Stimulated activated CD4-positive, alpha-beta T cell treated with anti-CD3 and anti-CD28 coated beads, TNF-alpha, amount 100 ng/mL, for 4 hours (primary cell): ENCODE data around the gene LSM14B.
"Not testable (repeated sequence)": the region's sequence is repeated elsewhere in the genome, so short reads cannot be mapped to it uniquely, and the experiment has no call there.

Source experiments
- DNase-seq, 3 experiments: peaks; one replicate each; pipeline ENCODE4 v3.0.0-alpha.2; 2020; ENCODE audit warnings: low read depth in 3 of 3

LSM14B gene

GRCh38 chr20:62112368-62112767 is 9.9 kb upstream of the LSM14B start:
- DNase-seq: no peak

- no peak for DNase-seq
Measured at GRCh38 chr20:62114894-62115293, 7.4 kb upstream of the LSM14B start.

- not testable (repeated sequence) for DNase-seq
Measured at GRCh38 chr20:62115800-62116407, 6.4 kb upstream of the LSM14B start.

GRCh38 chr20:62116558-62117361 is 5.5 kb upstream of the LSM14B start:
- DNase-seq: no peak

GRCh38 chr20:62117362-62117646 is 5.0 kb upstream of the LSM14B start:
- no peak for DNase-seq

- peak in 2 of 3 experiments; percentile 26 to 37 for DNase-seq
Measured at GRCh38 chr20:62117658-62118057, 4.6 kb upstream of the LSM14B start.

GRCh38 chr20:62118113-62119043 is 3.9 kb upstream of the LSM14B start:
- DNase-seq: no peak

GRCh38 chr20:62119115-62119514 is 3.2 kb upstream of the LSM14B start:
- DNase-seq: no peak

GRCh38 chr20:62119591-62120364 is 2.5 kb upstream of the LSM14B start:
- no peak for DNase-seq

- DNase-seq: no peak
Measured at GRCh38 chr20:62120365-62120762, 1.9 kb upstream of the LSM14B start.

- peak in 1 of 3 experiments; percentile 16 for DNase-seq
Measured at GRCh38 chr20:62120990-62121775, 1.1 kb upstream of the LSM14B start.

GRCh38 chr20:62122654-62123449 is 577 bp downstream of the LSM14B start:
- peak in 2 of 3 experiments; percentile 29 to 36 for DNase-seq

- DNase-seq: no peak
Measured at GRCh38 chr20:62123450-62124118, 1.3 kb downstream of the LSM14B start.

GRCh38 chr20:62126141-62126540 is 3.9 kb downstream of the LSM14B start:
- DNase-seq: no peak

GRCh38 chr20:62127799-62128198 is 5.5 kb downstream of the LSM14B start:
- DNase-seq: no peak

- no peak for DNase-seq
Measured at GRCh38 chr20:62128502-62128901, 6.2 kb downstream of the LSM14B start.

- no peak for DNase-seq
Measured at GRCh38 chr20:62129731-62130531, 7.7 kb downstream of the LSM14B start.

GRCh38 chr20:62131560-62132320 is 9.5 kb downstream of the LSM14B start:
- DNase-seq: no peak
